Fibroblast of villous mesenchyme (primary cell): ENCODE measurements around the gene AZGP1. TPM values are rescaled to one million over a fixed set of nuclear protein-coding genes. Genes with fewer than 3 reads are reported as not detected.
A peak's percentile ranks its signal among the peaks of the same experiment; 100 is the strongest.
"Not testable (repeated sequence)": the region's sequence is repeated elsewhere in the genome, so short reads cannot be mapped to it uniquely, and the experiment has no call there.

ENCODE experiments used
- DNase-seq: peaks from one replicate; pipeline ENCODE4 v3.0.0-alpha.2; 2010; ENCODE audit warnings: low read depth
- H3K4me3 ChIP-seq: 2 replicates; pipeline ENCODE4 v1.5.1; 2011; ENCODE audit warnings: low read depth, mild to moderate bottlenecking, low read length
- total RNA-seq: library from RNA; depleted of rRNA; stranded (reverse); fragments of >200 nt; gene quantifications from 2 replicates; pipeline ENCODE4 v1.2.3, GENCODE V29; 2012
- TF ChIP-seq, protein P1 (sequence below): IDR thresholded peaks from 2 replicates; pipeline ENCODE4 v1.5.1; 2012; ENCODE audit warnings: low read depth, mild to moderate bottlenecking, low read length; ENCODE audit not compliant: insufficient read depth

Gene AZGP1
- total RNA-seq, 1 donor, result not detected

- H3K4me3 ChIP-seq, result peak overlapping the region; percentile 50
- TF ChIP-seq, protein P1, sequence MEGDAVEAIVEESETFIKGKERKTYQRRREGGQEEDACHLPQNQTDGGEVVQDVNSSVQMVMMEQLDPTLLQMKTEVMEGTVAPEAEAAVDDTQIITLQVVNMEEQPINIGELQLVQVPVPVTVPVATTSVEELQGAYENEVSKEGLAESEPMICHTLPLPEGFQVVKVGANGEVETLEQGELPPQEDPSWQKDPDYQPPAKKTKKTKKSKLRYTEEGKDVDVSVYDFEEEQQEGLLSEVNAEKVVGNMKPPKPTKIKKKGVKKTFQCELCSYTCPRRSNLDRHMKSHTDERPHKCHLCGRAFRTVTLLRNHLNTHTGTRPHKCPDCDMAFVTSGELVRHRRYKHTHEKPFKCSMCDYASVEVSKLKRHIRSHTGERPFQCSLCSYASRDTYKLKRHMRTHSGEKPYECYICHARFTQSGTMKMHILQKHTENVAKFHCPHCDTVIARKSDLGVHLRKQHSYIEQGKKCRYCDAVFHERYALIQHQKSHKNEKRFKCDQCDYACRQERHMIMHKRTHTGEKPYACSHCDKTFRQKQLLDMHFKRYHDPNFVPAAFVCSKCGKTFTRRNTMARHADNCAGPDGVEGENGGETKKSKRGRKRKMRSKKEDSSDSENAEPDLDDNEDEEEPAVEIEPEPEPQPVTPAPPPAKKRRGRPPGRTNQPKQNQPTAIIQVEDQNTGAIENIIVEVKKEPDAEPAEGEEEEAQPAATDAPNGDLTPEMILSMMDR, result no peak
- DNase-seq, result peak; percentile 22
These were observed 21.8 kb upstream of the AZGP1 start for GRCh38 chr7:99997545-99998137.

DNA sequence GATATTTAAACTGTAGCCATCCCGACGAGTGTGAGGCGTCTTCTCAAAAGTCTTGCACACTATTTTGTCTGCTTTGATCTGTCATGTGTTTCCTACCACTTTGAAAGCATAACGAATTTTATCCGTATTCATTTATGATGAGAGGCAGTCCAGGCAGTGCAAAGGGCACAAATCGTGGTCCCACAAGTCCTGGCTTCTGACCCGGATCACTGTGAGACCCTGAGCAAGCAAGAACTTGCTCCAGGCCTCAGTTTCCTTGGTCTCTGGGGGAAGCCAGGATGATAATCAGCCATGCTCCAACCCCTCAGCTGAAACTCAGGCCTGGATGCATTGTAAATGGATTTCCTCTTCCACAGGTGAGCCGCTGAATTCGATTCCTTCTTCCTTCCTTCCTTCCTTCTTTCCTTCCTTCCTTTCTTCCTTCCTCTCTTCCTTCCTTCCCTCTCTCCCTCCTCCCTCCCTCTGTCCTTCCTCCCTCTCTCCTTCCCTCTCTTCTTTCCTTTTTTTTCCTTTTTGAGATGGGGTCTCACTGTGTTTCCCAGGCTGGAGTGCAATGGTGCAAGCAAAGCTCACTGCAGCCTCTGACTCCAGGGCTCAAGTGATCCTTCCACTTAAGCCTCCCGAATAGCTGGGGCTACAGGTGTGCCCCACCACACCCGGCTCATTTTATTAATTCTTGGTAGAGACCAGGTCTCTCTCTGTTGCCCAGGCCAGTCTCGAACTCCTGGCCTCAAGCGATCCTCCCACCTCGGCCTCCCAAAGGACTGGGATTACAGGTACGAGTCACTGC, 21.1 kb upstream of the AZGP1 start:
- TF ChIP-seq, protein P1, result no peak
- peak overlapping the region; percentile 50 for H3K4me3 ChIP-seq
- no peak for DNase-seq

DNA sequence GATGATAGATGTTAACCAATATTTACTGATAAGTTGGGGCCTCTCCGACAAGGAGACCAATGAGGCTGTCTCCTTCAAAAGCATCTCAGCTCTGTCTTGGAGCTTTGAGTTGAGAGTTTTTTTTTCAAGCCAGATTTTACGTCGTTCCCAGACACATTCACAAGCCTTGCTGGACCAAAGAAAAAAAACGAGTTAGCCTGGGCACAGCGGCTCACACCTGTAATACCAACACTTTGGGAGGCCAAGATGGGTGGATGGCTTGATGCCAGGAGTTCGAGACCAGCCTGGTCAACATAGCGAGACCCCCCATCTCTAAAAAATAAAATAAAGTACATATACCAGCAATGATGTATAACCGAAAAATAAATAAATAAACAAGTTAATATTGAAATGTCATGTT, 19.0 kb upstream of the AZGP1 start:
- H3K4me3 ChIP-seq, result no peak overlapping the region
- no peak for DNase-seq
- TF ChIP-seq, protein P1, result no peak

DNA sequence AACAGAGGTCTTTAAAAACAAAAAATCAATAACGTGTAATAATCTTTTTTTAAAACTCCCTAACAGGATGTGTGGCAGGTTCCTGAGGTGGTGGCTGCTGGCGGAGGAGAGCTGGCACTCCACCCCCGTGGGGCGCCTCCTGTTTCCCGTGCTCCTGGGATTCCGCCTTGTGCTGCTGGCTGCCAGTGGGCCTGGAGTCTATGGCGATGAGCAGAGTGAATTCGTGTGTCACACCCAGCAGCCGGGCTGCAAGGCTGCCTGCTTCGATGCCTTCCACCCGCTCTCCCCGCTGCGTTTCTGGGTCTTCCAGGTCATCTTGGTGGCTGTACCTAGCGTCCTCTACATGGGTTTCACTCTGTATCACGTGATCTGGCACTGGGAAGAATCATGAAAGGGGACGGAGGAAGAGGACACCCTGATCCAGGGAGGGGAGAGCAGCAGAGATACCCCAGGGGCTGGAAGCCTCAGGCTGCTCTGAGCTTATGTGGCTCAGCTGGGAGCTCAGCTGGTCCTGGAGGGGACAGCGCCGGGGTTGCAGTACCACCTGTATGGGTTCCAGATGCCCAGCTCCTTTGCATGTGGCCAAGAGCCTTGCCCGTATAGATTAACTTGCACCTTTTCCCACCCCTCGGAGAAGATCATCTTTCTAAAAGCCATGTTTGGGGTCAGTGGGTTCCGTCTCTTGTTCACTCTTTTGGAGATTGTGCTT, 16.7 kb upstream of the AZGP1 start:
- DNase-seq, result no peak
- TF ChIP-seq, protein P1, result no peak

DNA sequence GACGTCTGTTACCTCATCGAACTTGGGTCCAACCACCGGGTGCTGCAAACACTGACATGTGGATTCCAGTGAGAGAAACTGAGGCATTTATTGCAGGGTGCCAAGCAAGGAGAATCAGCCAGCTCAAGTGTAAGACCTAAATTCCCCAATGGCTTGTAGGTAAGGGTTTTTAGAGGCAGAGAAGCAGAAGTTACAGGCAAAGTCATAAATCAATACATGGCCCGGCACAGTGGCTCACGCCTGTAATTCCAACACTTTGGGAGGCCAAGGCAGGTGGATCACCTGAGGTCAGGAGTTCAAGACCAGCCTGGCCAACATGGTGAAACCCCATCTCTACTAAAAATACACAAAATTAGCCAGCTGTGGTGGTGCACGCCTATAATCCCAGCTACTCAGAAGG, 15.7 kb upstream of the AZGP1 start:
- DNase-seq, result not testable (repeated sequence)

More for the DNA sequence above, 16.7 kb upstream of the AZGP1 start:
- no peak overlapping the region for H3K4me3 ChIP-seq

GRCh38 chr7:99990460-99990852, 14.6 kb upstream of the AZGP1 start:
- TF ChIP-seq, protein P1, result no peak

More for the DNA sequence above, 15.7 kb upstream of the AZGP1 start:
- H3K4me3 ChIP-seq, result not testable (repeated sequence)

DNA sequence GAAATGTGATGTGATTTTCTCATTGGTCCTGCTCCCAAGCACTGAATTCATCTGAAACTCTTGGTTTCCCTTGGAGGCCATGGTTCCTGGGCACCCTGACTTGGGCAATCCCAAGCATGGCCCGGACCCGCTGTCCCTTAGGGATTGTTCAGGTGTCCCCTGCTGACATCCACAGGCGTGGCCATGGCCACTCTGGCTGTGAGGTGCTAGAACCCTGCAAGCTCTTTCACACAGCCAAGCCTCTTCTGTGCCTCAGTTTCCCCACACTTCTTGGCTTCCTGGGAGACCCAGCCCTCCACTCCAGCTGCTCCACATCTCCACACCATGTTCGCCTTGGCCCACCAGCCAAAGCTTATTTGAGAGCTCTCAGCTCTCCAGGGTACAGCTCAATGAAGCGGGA, 12.0 kb upstream of the AZGP1 start:
- no peak for DNase-seq
- TF ChIP-seq, protein P1, result no peak
- no peak overlapping the region for H3K4me3 ChIP-seq

More at GRCh38 chr7:99990460-99990852, 14.6 kb upstream of the AZGP1 start:
- no peak overlapping the region for H3K4me3 ChIP-seq
- DNase-seq, result no peak

- not testable (repeated sequence) for DNase-seq, H3K4me3 ChIP-seq
These were observed 11.5 kb upstream of the AZGP1 start for GRCh38 chr7:99987306-99987705.
